HL-60/S4 treated with retinoic acid at 250 ng/mL for 4 days and 3 days (cell line): ENCODE results near the gene DPEP3.
"Not testable (repeated sequence)": the region's sequence is repeated elsewhere in the genome, so short reads cannot be mapped to it uniquely, and the experiment has no call there.

Source experiments
- in situ Hi-C: fragments of 300-500 bp; cut with MboI; formaldehyde crosslinking; loops from 2 replicates; pipeline ENCODE4 v1.7.0; 2022; ENCODE audit warnings: low sequenced_read_pairs

DPEP3 gene, protein sequence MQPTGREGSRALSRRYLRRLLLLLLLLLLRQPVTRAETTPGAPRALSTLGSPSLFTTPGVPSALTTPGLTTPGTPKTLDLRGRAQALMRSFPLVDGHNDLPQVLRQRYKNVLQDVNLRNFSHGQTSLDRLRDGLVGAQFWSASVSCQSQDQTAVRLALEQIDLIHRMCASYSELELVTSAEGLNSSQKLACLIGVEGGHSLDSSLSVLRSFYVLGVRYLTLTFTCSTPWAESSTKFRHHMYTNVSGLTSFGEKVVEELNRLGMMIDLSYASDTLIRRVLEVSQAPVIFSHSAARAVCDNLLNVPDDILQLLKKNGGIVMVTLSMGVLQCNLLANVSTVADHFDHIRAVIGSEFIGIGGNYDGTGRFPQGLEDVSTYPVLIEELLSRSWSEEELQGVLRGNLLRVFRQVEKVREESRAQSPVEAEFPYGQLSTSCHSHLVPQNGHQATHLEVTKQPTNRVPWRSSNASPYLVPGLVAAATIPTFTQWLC

DNA sequence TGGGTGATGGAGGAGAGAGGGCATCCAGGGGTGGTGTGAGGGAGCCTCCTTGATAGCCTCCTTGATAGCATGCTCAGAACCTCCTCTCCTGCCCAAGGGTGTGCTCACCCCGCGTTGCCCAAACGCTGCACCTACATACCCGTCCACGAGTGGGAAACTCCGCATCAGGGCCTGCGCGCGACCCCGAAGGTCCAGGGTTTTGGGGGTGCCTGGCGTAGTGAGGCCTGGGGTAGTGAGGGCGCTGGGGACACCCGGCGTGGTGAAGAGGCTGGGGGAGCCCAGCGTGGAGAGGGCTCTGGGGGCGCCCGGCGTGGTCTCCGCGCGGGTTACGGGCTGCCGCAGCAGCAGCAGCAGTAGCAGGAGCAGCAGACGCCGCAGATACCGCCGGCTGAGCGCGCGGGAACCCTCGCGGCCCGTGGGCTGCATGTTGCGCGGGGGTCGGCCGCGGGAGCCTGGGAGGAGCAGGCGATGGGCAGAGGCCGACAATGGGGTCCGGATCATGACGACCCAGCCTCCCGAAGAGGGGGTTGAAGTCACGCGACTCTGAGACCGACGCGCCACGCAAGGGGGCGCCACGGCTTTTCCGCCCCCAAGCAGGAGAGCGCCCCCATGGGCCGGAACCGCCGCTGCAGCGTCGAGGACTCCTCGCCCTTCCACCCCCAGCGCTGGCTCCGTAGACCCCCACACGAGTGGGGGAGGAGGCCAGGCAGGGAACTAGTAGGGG, at the start of gene DPEP3:
Gene DPEP3 (minus strand): TSS at position 545 of the 724 bp plus-strand sequence. CDS start 119 bp downstream, at position 426.
- in situ Hi-C loops: no loop called here

- in situ Hi-C loops: no loop called here
Observed at GRCh38 chr16:68028996-68029395, 48.7 kb upstream of the DPEP3 start.

DNA sequence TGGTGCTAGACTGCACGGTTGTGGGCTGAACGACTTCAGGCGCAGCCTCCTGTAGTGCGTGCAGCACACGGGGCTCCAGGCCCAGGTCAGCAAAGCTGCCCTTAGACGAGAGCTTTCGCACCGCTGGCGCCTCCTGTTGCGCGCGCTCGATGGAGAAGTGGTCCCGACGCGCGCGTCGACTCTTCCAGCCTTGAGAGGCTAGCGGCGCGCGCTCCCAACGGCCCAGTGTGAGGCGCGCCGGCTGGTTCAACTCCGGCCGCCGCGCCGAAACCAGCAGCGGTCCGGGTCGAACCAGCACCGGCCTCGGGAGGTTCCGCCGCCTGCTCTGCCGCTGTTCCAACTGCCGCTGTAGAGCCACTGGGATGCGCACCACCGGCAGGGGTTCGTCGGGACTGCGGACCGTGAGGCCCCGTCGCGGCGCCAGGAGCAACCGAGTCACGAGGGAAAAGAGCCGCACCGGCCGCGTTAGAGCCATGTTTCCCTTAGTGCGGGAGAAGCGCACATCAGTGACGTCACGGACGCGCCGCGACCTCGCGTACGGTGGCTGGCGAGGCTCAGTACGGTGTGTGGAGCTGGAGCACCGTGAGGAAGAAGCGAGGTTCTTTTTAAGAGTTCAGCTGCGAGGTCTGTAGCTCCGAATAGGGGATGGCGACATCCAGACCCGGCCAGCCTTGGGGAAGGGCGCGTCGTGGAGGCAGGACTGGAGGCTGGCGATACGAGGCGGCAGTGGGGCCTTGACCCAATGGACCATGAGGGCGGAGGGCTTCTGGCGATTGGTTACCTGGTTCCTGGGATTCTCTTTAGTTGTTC, 42.6 kb upstream of the DPEP3 start, which contains the start of the genes DDX28 and DUS2:
Gene DDX28 (minus strand): TSS at position 505 of the 810 bp plus-strand sequence. CDS start 30 bp downstream, at position 475.
Gene DUS2 (plus strand): TSS at position 557 of the 810 bp plus-strand sequence. CDS start 14,740 bp downstream, outside the sequence.
- in situ Hi-C loops: no loop called here

GRCh38 chr16:68022278-68022727, 42.0 kb upstream of the DPEP3 start:
- in situ Hi-C loops: no loop called here

GRCh38 chr16:68021490-68021889, 41.2 kb upstream of the DPEP3 start:
- in situ Hi-C loops: no loop called here

DNA sequence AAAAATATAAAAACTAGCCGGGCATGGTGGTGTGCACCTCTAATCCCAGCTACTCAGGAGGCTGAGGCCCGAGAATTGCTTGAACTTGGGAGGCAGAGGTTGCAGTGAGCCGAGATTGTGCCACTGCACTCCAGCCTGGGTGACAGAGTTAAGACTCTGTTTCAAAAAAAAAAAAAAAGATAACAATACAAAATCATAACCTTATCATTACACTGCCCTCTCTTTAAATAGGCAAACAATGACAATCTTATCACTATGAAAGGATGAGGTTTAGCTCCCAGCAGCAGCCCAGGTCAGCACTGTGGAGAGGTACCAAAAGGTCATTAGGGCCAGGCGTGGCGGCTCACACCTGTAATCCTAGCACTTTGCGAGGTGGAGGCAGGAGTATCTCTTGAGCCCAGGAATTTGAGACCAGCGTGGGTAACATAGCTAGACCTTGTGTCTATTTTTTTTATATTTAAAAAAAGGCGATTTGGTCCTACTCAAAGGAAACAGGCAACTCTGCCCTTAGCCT, 38.9 kb upstream of the DPEP3 start:
- in situ Hi-C loops: no loop called here

DNA sequence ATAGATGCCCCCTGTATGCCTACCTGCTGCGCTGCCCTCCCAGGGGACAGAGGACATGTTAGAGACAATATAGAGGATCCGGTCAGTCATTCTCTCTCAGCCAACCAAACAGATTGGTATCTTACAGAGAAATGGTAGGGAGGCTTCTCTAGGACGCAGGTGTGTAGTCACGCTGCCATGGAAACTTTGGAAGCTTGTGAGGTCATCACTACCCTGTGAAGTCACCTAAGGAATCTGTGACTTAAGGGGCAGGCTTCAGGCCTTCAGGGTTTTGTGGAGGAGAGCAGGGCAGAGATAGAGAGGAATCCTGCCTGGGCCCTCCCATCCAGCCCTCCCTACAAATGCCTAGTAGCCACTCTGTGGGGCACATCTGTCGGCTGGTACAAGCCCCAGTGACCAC, 35.4 kb upstream of the DPEP3 start, which contains the start of gene DPEP2NB:
Gene DPEP2NB (minus strand): TSS at position 231 of the 400 bp plus-strand sequence. CDS start 141 bp downstream, at position 90.
- in situ Hi-C loops: no loop called here

DNA sequence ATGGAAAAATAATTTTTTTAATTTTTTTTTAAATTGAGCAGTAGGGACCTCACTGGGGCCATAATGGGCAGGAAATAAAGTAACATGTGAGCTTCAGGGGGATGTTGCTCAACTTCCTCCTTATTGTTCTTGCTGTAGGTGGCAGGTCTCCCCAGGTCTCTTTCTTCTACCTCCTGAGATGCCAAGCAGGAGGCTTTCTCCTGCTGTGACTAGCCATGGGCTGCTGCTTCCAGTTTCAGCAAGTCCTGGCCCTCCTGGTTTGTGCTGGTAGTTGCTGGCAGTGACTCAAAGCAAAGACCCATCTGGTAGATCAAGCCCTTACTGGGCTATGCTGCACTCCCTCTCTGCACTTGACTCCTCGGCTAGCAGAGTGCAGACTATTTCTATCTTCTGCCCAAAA, 33.1 kb upstream of the DPEP3 start:
- in situ Hi-C loops: no loop called here

DNA sequence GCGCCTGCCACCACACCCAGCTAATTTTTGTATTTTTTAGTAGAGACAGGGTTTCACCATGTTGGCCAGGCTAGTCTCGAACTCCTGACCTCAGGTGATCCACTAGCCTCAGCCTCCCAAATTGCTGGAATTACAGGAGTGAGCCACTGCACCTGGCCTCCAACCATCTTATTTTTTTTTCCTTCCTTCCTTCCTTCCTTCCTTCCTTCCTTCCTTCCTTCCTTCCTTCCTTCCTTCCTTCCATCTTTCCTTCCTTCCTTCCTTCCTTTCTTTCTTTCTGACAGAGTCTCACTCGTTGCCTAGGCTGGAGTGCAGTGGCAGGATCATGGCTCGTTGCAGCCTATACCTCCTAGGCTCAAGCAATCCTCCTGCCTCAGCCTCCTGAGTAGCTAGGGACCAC, 29.6 kb upstream of the DPEP3 start:
- in situ Hi-C loops: not testable (repeated sequence)

DNA sequence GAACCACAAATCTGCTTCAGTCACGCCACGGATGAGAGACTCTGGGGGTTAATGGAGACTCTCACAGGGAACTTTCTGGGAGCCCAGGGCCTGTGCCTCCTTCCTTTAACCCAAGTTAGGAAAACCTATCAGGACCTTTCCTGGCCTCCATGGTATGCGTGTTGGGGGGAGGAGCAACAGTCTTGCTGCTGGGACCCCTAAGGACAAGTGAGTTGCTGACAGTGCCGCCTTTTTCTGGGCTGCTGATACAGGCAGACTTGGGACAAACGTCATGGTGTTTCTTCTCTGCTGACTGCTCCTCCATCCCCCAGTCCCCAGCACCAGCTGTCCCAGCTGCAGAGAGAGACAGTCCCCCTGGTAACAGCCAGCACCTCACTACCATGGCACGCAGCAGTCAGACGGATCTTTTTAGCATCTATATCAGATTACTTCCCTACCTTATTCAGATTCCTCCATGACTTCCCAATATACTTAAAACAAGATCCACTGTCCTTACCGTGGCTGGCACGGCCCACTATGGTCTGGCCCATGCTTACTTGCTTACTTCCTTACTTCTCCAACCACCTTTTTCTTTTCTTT, 28.9 kb upstream of the DPEP3 start:
- in situ Hi-C loops: no loop called here

GRCh38 chr16:68005786-68006286, 25.5 kb upstream of the DPEP3 start:
- in situ Hi-C loops: no loop called here

GRCh38 chr16:68005211-68005610, 24.9 kb upstream of the DPEP3 start:
- in situ Hi-C loops: no loop called here

GRCh38 chr16:68003031-68003430, 22.7 kb upstream of the DPEP3 start:
- in situ Hi-C loops: no loop called here

GRCh38 chr16:68000450-68000849, 20.2 kb upstream of the DPEP3 start:
- in situ Hi-C loops: no loop called here

GRCh38 chr16:67999985-68000384, 19.7 kb upstream of the DPEP3 start:
- in situ Hi-C loops: no loop called here

DNA sequence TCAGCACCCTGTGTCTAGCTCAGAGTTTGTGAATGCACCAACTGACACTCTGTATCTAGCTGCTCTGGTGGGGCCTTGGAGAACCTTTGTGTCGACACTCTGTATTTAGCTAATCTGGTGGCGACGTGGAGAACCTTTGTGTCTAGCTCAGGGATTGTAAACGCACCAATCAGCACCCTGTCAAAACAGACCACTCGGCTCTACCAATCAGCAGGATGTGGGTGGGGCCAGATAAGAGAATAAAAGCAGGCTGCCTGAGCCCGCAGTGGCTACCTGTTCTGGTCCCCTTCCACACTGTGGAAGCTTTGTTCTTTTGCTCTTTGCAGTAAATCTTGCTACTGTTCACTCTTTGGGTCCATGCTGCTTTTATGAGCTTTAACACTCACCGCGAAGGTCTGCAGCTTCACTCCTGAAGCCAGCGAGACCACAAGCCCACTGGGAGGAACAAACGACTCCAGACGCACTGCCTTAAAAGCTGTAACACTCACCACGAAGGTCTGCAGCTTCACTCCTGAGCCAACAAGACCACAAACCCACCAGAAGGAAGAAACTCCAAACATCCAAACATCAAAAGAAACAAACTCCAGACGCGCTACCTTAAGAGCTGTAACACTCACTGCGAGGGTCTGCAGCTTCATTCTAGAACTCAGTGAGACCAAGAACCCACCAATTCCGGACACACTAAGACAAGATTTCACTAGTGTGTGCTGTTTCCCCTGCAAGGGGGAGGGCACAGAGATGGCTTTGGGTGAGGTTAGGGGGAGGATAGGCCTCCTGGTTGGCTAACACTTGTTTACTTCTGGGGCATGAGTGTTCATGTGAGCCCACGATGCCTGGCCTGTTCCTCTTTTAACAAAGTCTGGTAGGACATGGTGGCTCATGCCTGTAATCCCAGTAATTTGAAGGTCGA, 18.7 kb upstream of the DPEP3 start, which contains the start of gene DPEP2:
Gene DPEP2 (minus strand): TSS at position 706 of the 910 bp plus-strand sequence. CDS start 6,272 bp downstream, outside the sequence.
- in situ Hi-C loops: not testable (repeated sequence)

GRCh38 chr16:67998231-67998778, 18.0 kb upstream of the DPEP3 start:
- in situ Hi-C loops: not testable (repeated sequence)

- in situ Hi-C loops: no loop called here
Observed at GRCh38 chr16:67996666-67997065, 16.4 kb upstream of the DPEP3 start.
